HG02798 (cell line): Measurements from ENCODE around the gene DLK1.

Experiments
- ATAC-seq: cut with Tn5 transposase; IDR thresholded peaks from one replicate; pipeline ENCODE4 v1.9.1; 2021; ENCODE audit warnings: mild to moderate bottlenecking; ENCODE audit not compliant: unreplicated experiment, poor library complexity

Gene DLK1

GRCh38 chr14:100749967-100750597 lies 23.4 kb downstream of the DLK1 start:
- no peak for ATAC-seq

- no peak for ATAC-seq
Measured at GRCh38 chr14:100750762-100751699, 24.3 kb downstream of the DLK1 start.

GRCh38 chr14:100754020-100754419 lies 27.3 kb downstream of the DLK1 start:
- no peak for ATAC-seq

GRCh38 chr14:100755649-100756048 lies 29.0 kb downstream of the DLK1 start:
- ATAC-seq: no peak

GRCh38 chr14:100761481-100761880 lies 34.8 kb downstream of the DLK1 start:
- ATAC-seq: no peak

GRCh38 chr14:100762089-100762515 lies 35.4 kb downstream of the DLK1 start:
- no peak for ATAC-seq

- ATAC-seq: no peak
Measured at GRCh38 chr14:100762901-100763300, 36.2 kb downstream of the DLK1 start.

- ATAC-seq: no peak
Measured at GRCh38 chr14:100764471-100765115, 37.9 kb downstream of the DLK1 start.

GRCh38 chr14:100765296-100765695 lies 38.6 kb downstream of the DLK1 start:
- ATAC-seq: no peak

- no peak for ATAC-seq
Measured at GRCh38 chr14:100765991-100766390, 39.3 kb downstream of the DLK1 start.

- ATAC-seq: no peak
Measured at GRCh38 chr14:100767003-100767787, 40.5 kb downstream of the DLK1 start.

GRCh38 chr14:100767788-100768536 lies 41.3 kb downstream of the DLK1 start:
- no peak for ATAC-seq

GRCh38 chr14:100769035-100769939 lies 42.6 kb downstream of the DLK1 start:
- ATAC-seq: no peak

- ATAC-seq: no peak
Measured at GRCh38 chr14:100770046-100770445, 43.4 kb downstream of the DLK1 start.

GRCh38 chr14:100770605-100771120 lies 44.0 kb downstream of the DLK1 start:
- ATAC-seq: no peak

- ATAC-seq: no peak
Measured at GRCh38 chr14:100771121-100771800, 44.6 kb downstream of the DLK1 start.

GRCh38 chr14:100772607-100773165 lies 46.0 kb downstream of the DLK1 start:
- ATAC-seq: no peak
